ENCODE results near the gene MPRIP. TPM values are rescaled to one million over a fixed set of nuclear protein-coding genes. Genes with fewer than 3 reads are reported as not detected.

MPRIP gene
- total RNA-seq, 1 donor from 2014 or later = 275 TPM

GRCh38 chr17:17204635-17205231 is 162.5 kb downstream of the MPRIP start:
- Mint-ChIP-seq H3K27ac (no peak overlapping the region), H3K4me3 (no peak overlapping the region), H3K9me3 (no peaks in the 10 kb centered on the region), H3K36me3 (no peaks in the 10 kb centered on the region), H3K4me1 (ENCODE audit: unreplicated experiment) (peaks cover 14% of the 10 kb centered on the region), H3K27me3 (no peaks in the 10 kb centered on the region)
- TF ChIP-seq CTCF (conservative IDR thresholded peaks at IDR 0.05) = no peak
- DNase-seq (ENCODE audit: extremely low spot score, unreplicated experiment) = no peak

DNA sequence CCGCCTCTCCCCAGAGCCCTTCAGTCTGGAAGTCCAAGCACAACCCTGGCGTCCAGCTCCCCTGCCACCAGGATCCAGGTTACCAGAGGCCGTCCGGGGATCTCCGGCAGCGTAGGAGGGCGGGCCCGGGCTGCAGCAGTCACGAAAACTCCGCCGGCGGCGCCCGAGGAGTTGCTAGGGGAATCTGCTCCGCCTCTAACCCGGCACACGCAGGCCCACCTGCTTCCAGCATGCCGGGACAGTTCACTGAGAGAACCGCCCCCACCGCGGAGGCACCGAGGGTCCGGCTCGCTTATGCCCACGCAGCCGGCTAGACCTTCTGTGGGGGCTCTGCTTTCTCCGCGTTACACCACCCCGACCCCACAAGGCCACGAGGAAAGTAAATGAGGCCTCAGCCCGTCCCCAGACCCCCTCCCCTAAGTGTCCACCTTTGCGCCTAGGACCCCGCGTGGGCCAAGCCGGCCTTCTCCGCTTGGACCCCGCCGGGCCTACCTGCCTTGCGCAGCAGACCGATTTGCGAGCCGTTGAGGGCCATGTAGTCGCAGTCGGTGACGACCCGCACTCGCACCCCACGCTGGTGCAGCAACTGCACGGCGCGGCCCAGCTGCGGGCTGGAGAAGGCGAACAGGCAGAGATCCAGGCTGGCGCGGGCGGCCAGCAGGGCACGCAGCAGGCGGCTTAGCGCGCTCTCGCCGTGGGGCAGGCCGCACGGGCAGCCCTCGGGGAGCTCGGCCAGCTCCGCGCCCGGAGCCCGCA is 163.3 kb downstream of the MPRIP start:
- DNase-seq (ENCODE audit: extremely low spot score, unreplicated experiment) = no peak
- no peak overlapping the region for H3K27ac Mint-ChIP-seq
- H3K4me3 Mint-ChIP-seq = no peak overlapping the region
- H3K27me3 Mint-ChIP-seq = no peaks in the 10 kb centered on the region
- no peaks in the 10 kb centered on the region for H3K9me3 Mint-ChIP-seq
- no peaks in the 10 kb centered on the region for H3K36me3 Mint-ChIP-seq
- no peak for TF ChIP-seq CTCF (conservative IDR thresholded peaks at IDR 0.05)
- peaks cover 6% of the 10 kb centered on the region for H3K4me1 Mint-ChIP-seq (ENCODE audit: unreplicated experiment)

DNA sequence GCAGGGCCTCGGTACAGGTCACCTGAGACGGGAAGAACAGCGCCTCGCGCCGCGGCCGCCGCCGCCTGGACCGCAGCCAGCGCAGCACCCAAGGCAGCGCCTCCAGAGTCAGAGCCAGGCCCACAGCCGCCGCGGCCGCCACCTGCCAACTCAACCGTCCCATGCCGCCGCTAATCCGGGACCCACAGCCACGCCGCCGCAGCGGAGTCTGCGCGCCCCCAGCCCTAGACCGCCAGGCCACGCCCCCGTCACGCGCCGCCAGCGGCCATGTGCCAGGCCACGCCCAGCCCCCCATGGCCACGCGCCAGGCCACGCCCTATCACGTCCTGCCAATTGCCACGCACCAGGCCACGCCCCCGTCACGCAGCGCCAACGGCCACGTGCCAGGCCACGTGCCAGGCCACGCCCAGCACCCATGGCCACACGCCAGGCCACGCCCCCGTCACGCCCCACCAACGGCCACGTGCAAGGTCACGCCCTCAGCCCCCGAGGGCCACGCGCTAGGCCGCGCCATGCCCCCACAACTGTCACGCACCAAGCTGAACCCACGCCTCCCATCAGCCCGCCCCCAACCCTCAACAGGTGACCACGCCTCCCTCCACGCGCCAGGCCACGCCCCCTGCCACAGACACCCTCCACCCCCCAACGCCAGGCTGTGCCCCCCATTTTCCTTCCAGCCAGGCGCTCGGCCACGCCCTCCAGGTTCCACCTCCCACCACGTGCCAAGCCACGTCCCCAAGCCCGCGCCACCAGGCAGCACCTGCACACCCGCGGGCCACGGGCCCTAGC is 164.1 kb downstream of the MPRIP start, which contains the start of gene PLD6:
PLD6 (minus strand) TSS at position 210 of the 789 bp plus-strand sequence; CDS start at position 163, 47 bp downstream.
- DNase-seq (ENCODE audit: extremely low spot score, unreplicated experiment) = no peak
- H3K27me3 Mint-ChIP-seq = no peaks in the 10 kb centered on the region
- no peaks in the 10 kb centered on the region for H3K9me3 Mint-ChIP-seq
- H3K4me3 Mint-ChIP-seq = no peak within 1 kb of the TSS
- no peaks in the 10 kb centered on the region for H3K36me3 Mint-ChIP-seq
- TF ChIP-seq CTCF (conservative IDR thresholded peaks at IDR 0.05) = no peak
- no peaks in the 10 kb centered on the region for H3K4me1 Mint-ChIP-seq (ENCODE audit: unreplicated experiment)
- H3K27ac Mint-ChIP-seq = no peak within 1 kb of the TSS

DNA sequence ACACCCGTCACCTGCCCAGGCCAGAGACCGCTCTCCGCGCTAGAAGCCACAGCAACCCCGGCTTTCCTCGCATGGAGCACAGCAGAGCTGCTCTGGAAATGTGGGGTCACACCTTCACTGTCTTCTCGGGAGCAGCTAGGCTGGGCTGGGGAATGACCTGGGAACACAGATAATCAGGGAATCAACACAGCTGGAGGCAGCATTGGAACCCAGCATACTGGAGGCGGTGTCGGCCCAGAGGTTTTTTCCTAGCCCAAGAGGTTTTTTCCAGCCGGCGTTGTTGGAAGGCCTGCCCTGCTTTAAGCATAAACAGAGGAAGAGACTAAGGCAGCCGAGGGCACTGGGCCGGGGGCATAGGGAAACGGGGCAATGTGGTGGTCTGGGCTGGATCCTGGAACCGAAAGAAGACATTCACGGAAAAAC is 164.7 kb downstream of the MPRIP start:
- no peaks in the 10 kb centered on the region for H3K9me3 Mint-ChIP-seq
- no peak for DNase-seq (ENCODE audit: extremely low spot score, unreplicated experiment)
- H3K4me3 Mint-ChIP-seq = no peak overlapping the region
- H3K36me3 Mint-ChIP-seq = no peaks in the 10 kb centered on the region
- no peak overlapping the region for H3K27ac Mint-ChIP-seq
- TF ChIP-seq CTCF (conservative IDR thresholded peaks at IDR 0.05) = no peak
- no peaks in the 10 kb centered on the region for H3K4me1 Mint-ChIP-seq (ENCODE audit: unreplicated experiment)
- no peaks in the 10 kb centered on the region for H3K27me3 Mint-ChIP-seq

- H3K27ac Mint-ChIP-seq = no peak overlapping the region
- peaks cover 4% of the 10 kb centered on the region for H3K36me3 Mint-ChIP-seq
- H3K9me3 Mint-ChIP-seq = no peaks in the 10 kb centered on the region
- H3K4me3 Mint-ChIP-seq = no peak overlapping the region
- DNase-seq (ENCODE audit: extremely low spot score, unreplicated experiment) = no peak
- H3K27me3 Mint-ChIP-seq = no peaks in the 10 kb centered on the region
- TF ChIP-seq CTCF (conservative IDR thresholded peaks at IDR 0.05) = no peak
- H3K4me1 Mint-ChIP-seq (ENCODE audit: unreplicated experiment) = no peaks in the 10 kb centered on the region
Observed at GRCh38 chr17:17207998-17208397, 165.7 kb downstream of the MPRIP start.

Data from type B pancreatic cell (in vitro differentiated cells).